Karpas-422 (cell line): Measurements from ENCODE around the gene SGSM2. TPM values are rescaled to one million over a fixed set of nuclear protein-coding genes. Genes with fewer than 3 reads are reported as not detected.

Experiments used
- DNase-seq: peaks from one replicate; pipeline ENCODE4 v3.0.0-alpha.2; 2015
- H2AFZ ChIP-seq: fragments of 200-600 bp; sonication (generic); 2 replicates; pipeline ENCODE4 v1.6.1; 2014; ENCODE audit warnings: antibody characterized with exemption, low read length, mixed read lengths
- H3K27ac ChIP-seq: fragments of 200-600 bp; sonication (generic); 2 replicates; pipeline ENCODE4 v1.5.1; 2014; ENCODE audit warnings: mild to moderate bottlenecking, low read length, moderate library complexity
- H3K27me3 ChIP-seq: fragments of 200-600 bp; sonication (generic); 2 replicates; pipeline ENCODE4 v1.6.1; 2014; ENCODE audit warnings: low read length, mixed read lengths
- H3K36me3 ChIP-seq: fragments of 200-600 bp; sonication (generic); 2 replicates; pipeline ENCODE4 v1.6.1; 2014; ENCODE audit warnings: low read length, mixed read lengths; ENCODE audit not compliant: insufficient read depth
- H3K4me1 ChIP-seq: fragments of 200-600 bp; sonication (generic); 2 replicates; pipeline ENCODE4 v1.6.1; 2014; ENCODE audit warnings: mild to moderate bottlenecking, low read length, mixed read lengths
- H3K4me2 ChIP-seq: fragments of 200-600 bp; sonication (generic); 2 replicates; pipeline ENCODE4 v1.6.1; 2014; ENCODE audit warnings: low read length, low read depth, mild to moderate bottlenecking; ENCODE audit not compliant: poor library complexity, severe bottlenecking
- H3K4me3 ChIP-seq: fragments of 200-600 bp; sonication (generic); 2 replicates; pipeline ENCODE4 v1.5.1; 2014; ENCODE audit warnings: mild to moderate bottlenecking, antibody characterized with exemption, low read length, mixed read lengths
- H3K79me2 ChIP-seq: fragments of 200-600 bp; sonication (generic); 2 replicates; pipeline ENCODE4 v1.6.1; 2014; ENCODE audit warnings: mild to moderate bottlenecking, low read length, mixed read lengths
- H3K9ac ChIP-seq: fragments of 200-600 bp; sonication (generic); 2 replicates; pipeline ENCODE4 v1.6.0; 2014; ENCODE audit warnings: low read length
- H3K9me2 ChIP-seq: fragments of 200-600 bp; sonication (generic), shearing (Covaris generic); replicated peaks from 2 replicates; pipeline ENCODE4 v1.6.0; 2014; ENCODE audit warnings: mild to moderate bottlenecking, low read length, moderate library complexity; ENCODE audit not compliant: insufficient read depth
- H3K9me3 ChIP-seq: fragments of 300-700, 200-600 bp; sonication (generic); 2 replicates; pipeline ENCODE4 v1.6.1; 2014; ENCODE audit warnings: low read length, mixed read lengths
- H4K20me1 ChIP-seq: fragments of 200-600 bp; sonication (generic); 2 replicates; pipeline ENCODE4 v1.6.1; 2014; ENCODE audit warnings: mild to moderate bottlenecking, antibody characterized with exemption, low read length, low read depth; ENCODE audit not compliant: insufficient read depth
- total RNA-seq: library from RNA; depleted of rRNA; stranded (reverse); fragments of >200 nt; shearing (Covaris generic); gene quantifications from 2 replicates; pipeline ENCODE4 v1.2.3, GENCODE V29; 2014; ENCODE audit warnings: low replicate concordance

SGSM2 gene
- total RNA-seq, 1 experiment from 2014 or later = 64.0 TPM

DNA sequence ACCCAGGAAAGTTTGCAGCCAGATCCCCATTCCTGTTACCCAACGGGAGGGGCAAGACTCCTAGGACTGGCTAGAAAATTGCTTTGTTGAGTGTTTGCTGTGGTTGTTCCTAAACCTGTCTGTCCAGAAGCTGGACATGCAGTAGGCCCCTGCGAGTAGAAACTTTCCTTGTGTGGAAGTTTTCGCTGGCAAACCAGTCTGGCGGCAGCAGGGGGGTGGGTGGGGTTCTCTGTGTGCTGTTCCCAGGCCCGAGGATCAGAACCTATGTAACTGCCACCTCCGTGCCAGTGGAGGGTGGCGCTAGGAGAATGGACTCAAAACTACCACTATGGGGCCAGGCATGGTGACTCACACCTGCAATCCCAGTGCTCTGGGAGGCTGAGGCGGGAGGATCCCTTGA, 9.2 kb downstream of the SGSM2 start:
- Histone ChIP-seq H3K27ac (no peak overlapping the region), H3K36me3 (no peaks in the 10 kb centered on the region), H3K4me1 (no peaks in the 10 kb centered on the region), H3K4me3 (no peak overlapping the region), H3K4me2 (no peak overlapping the region), H3K9me3 (no peaks in the 10 kb centered on the region), H3K9me2 (no peaks in the 10 kb centered on the region), H3K27me3 (no peaks in the 10 kb centered on the region), H3K9ac (no peak overlapping the region), H4K20me1 (no peaks in the 10 kb centered on the region), H2AFZ (no peak overlapping the region), H3K79me2 (peaks cover 14% of the 10 kb centered on the region)
- no peak for DNase-seq

DNA sequence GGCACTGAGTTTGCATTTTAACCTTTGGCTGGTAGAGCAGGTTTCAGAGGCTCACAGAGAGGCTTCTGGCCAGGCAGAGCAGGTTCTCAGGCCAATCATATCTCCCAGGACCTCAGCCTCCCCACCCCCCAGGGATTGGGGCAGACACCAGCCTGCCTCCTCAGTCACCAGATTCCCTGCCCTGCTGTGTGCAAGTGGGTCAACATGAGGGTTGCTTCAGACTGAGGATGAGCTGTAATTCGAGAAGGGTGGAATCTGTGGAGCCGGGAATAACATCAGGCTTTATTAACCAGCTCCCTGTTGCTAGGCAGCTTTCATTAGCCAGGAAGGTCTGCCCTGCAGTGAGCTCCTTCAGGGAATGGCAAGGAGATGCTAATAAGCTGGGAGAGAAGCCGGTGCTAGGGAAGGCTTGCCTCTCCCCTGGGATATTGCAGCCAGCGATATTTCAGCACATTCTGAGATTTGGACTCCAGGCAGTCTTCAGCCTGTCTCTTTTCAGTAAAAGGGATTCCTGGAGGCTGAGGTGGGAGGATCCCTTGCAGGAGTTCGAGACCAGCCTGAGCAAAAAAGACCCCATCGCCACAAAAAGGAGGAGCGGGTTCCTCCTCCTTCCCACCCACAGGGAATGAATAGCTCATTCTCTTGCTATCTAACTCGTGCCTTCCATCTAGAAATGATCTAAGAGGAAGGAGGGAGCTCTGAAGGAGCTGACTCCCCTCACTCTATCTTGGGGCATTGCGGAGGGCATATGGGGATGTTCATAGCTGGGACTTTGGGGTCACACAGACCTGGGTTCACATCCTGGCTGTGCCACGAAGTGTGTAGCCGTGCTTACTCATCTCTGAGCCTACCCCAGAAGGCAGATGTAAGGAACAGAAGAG, 10.7 kb downstream of the SGSM2 start:
- Histone ChIP-seq H3K27ac (no peak overlapping the region), H3K9ac (no peak overlapping the region), H3K4me3 (no peak overlapping the region), H4K20me1 (no peaks in the 10 kb centered on the region), H3K4me1 (no peaks in the 10 kb centered on the region), H3K9me2 (no peaks in the 10 kb centered on the region), H3K36me3 (no peaks in the 10 kb centered on the region), H3K79me2 (peaks cover 13% of the 10 kb centered on the region), H3K4me2 (no peak overlapping the region), H3K9me3 (no peaks in the 10 kb centered on the region), H2AFZ (no peak overlapping the region), H3K27me3 (no peaks in the 10 kb centered on the region)
- no peak for DNase-seq

DNA sequence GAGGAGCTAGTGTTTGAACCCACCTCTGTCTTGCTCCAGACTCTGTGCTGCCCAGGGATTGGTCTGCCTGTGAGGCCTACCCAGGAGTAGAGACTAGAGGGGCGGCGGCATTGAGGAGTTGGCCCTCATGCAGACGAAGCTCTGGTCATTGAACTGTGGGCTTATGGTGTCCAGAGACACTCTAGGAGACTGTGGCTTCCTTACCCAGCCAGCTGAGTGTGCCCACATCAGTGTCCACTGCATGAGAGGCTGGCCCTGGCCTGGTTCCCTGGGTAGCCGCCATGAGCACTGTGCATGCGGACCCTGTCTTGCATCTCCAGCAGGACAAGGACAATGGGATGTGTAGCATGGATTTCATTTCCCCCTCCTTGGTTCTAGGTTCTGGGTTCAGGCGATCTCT, 14.0 kb downstream of the SGSM2 start:
- H4K20me1 ChIP-seq = no peaks in the 10 kb centered on the region
- H3K4me2 ChIP-seq = no peak overlapping the region
- no peak overlapping the region for H2AFZ ChIP-seq
- no peak for DNase-seq
- no peaks in the 10 kb centered on the region for H3K27me3 ChIP-seq
- no peaks in the 10 kb centered on the region for H3K36me3 ChIP-seq
- no peak overlapping the region for H3K27ac ChIP-seq
- no peak overlapping the region for H3K9ac ChIP-seq
- no peaks in the 10 kb centered on the region for H3K9me2 ChIP-seq
- H3K4me3 ChIP-seq = no peak overlapping the region
- peaks cover 3% of the 10 kb centered on the region; the same call in 1 of the 2 replicates for H3K4me1 ChIP-seq
- peaks cover 14% of the 10 kb centered on the region for H3K79me2 ChIP-seq
- no peaks in the 10 kb centered on the region for H3K9me3 ChIP-seq

DNA sequence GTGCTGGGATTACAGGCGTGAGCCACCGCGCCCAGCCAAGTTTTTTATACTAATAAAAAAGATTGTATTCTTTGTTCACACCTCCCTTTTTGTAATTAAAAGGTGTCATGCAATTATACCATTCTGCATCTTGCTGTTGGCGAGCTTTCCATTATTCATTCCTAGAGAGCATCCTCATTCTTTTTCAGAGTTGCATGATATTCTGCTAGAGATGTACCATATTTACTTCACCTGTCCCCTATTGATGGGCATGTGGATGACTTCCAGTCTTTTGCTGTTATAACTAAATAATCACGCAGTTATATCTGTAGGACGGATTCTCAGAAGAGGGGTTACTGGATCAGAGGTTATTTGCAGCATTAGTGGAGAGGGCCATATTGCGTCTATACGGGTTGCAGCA, 17.0 kb downstream of the SGSM2 start:
- DNase-seq = peak; percentile 43
- H3K9ac ChIP-seq = no peak overlapping the region
- no peaks in the 10 kb centered on the region for H3K9me2 ChIP-seq
- no peaks in the 10 kb centered on the region for H3K9me3 ChIP-seq
- no peaks in the 10 kb centered on the region for H3K36me3 ChIP-seq
- H3K27ac ChIP-seq = no peak overlapping the region
- peaks cover 3% of the 10 kb centered on the region; the same call in 1 of the 2 replicates for H3K4me1 ChIP-seq
- peaks cover 19% of the 10 kb centered on the region for H3K79me2 ChIP-seq
- H3K4me3 ChIP-seq = no peak overlapping the region
- H3K4me2 ChIP-seq = no peak overlapping the region
- H4K20me1 ChIP-seq = no peaks in the 10 kb centered on the region
- no peak overlapping the region for H2AFZ ChIP-seq
- H3K27me3 ChIP-seq = no peaks in the 10 kb centered on the region

DNA sequence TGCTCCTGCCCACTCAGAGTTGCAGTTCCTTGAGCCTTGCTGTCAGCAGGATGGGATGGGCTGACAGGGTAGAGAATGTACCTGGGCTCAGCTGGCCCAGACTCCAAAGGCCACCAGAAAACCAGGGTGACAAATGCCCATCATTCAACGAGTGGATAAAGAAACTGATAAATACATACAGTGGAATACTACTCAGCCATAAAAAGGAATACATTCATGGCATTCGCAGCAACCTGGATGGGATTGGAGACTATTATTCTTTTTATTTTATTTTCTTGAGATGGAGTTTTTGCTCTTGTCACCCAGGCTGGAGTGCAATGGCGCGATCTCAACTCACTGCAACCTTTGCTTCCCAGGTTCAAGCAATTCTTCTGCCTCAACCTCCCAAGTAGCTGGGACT, 19.9 kb downstream of the SGSM2 start:
- H3K79me2 ChIP-seq = peaks cover 19% of the 10 kb centered on the region
- H3K27me3 ChIP-seq = no peaks in the 10 kb centered on the region
- H3K36me3 ChIP-seq = no peaks in the 10 kb centered on the region
- H3K4me1 ChIP-seq = peaks cover 3% of the 10 kb centered on the region; the same call in 1 of the 2 replicates
- no peak overlapping the region for H3K4me2 ChIP-seq
- H3K9ac ChIP-seq = no peak overlapping the region
- H3K9me3 ChIP-seq = no peaks in the 10 kb centered on the region
- DNase-seq = no peak
- H3K27ac ChIP-seq = no peak overlapping the region
- no peak overlapping the region for H3K4me3 ChIP-seq
- no peaks in the 10 kb centered on the region for H3K9me2 ChIP-seq
- H4K20me1 ChIP-seq = no peaks in the 10 kb centered on the region
- no peak overlapping the region for H2AFZ ChIP-seq

DNA sequence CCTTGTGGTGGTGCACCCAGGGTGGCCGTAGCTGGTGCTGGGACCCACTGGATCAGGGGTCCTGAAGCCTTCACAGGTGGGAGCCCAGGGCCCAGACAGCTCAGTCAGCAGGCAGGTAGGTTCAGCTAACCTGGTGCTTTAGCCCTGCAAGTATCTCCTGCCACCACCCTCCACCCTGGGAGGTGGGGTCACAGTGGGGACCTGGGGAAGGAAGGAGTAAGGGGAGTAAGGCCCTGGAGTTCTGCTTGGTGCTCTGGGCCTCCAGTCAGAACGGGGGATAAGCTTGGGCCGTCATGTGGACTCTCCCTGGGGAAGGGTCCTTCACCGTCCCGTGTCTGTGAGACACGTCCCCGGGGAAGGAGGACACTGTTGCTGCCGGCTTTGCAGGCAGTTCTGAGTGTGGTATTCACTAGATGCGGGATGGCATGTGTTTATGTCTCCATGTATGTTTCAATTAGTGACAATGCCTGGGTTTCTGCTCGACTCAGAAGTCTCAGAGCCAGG, 20.7 kb downstream of the SGSM2 start:
- Histone ChIP-seq H3K27me3 (no peaks in the 10 kb centered on the region), H2AFZ (no peak overlapping the region), H4K20me1 (no peaks in the 10 kb centered on the region), H3K9me2 (no peaks in the 10 kb centered on the region), H3K36me3 (no peaks in the 10 kb centered on the region), H3K79me2 (peaks cover 19% of the 10 kb centered on the region), H3K4me1 (peaks cover 3% of the 10 kb centered on the region; the same call in 1 of the 2 replicates), H3K9me3 (no peaks in the 10 kb centered on the region), H3K4me3 (no peak overlapping the region), H3K9ac (no peak overlapping the region), H3K27ac (no peak overlapping the region), H3K4me2 (no peak overlapping the region)
- no peak for DNase-seq

DNA sequence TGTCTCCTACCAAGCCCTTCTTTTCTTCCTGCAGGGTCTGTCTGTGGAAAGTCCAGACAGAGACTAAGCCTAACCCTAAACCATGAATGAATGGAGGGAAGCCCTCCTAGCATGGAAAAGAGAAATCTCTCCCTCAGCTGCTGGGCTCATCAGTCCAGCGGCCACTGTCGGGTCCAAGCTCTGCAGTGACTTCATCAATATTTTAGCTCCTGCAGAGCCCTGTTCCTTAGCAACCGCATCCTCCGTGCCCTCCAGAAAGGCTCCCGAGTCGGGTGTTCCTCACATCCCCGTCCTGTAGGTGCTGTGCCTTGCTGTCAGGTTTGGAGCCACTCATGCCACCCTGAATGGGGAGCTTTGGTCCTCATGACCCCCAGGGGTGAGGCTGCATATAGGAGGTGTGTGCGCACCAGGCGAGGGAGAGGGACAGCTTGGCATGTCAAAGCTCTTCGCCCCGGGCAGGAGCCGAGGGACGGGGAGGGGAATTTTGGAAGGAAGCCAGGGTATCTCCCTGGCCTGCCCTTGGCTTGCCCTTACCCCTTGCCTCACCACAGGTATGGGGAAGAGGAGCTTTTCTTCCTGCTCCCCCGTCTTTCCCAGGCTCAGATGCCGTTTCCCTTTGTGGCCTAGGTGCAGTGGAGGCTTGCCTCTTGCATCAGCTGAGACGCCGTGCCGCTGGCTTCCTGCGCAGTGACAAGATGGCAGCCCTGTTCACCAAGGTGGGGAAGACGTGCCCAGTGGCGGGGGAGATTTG, 23.9 kb downstream of the SGSM2 start:
- H3K36me3 ChIP-seq = no peaks in the 10 kb centered on the region
- no peak for DNase-seq
- H3K9ac ChIP-seq = no peak overlapping the region
- H3K4me3 ChIP-seq = no peak overlapping the region
- no peaks in the 10 kb centered on the region for H3K9me3 ChIP-seq
- no peaks in the 10 kb centered on the region for H3K9me2 ChIP-seq
- no peak overlapping the region for H3K4me2 ChIP-seq
- H3K27ac ChIP-seq = no peak overlapping the region
- peaks cover 10% of the 10 kb centered on the region; the same call in 1 of the 2 replicates for H3K79me2 ChIP-seq
- H3K27me3 ChIP-seq = no peaks in the 10 kb centered on the region
- no peaks in the 10 kb centered on the region for H3K4me1 ChIP-seq
- H2AFZ ChIP-seq = no peak overlapping the region
- no peaks in the 10 kb centered on the region for H4K20me1 ChIP-seq

DNA sequence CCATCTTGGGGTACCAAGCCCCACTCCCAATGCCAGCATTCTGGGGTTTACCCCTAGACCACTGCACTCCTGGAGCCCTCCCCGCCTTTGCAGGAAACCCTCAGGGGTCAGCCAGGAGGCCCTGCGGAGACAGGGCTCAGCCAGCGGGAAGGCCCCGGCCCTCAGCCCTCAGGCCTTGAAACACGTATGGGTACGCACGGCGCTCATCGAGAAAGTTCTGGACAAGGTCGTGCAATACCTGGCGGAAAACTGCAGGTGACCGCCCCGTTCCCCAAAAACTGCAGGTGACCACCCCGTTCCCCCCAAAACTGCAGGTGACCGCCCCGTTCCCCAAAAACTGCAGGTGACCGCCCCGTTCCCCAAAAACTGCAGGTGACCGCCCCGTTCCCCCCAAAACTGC, 24.7 kb downstream of the SGSM2 start:
- no peak overlapping the region for H3K27ac ChIP-seq
- no peaks in the 10 kb centered on the region for H3K4me1 ChIP-seq
- H2AFZ ChIP-seq = no peak overlapping the region
- H3K27me3 ChIP-seq = no peaks in the 10 kb centered on the region
- no peak overlapping the region for H3K4me2 ChIP-seq
- no peaks in the 10 kb centered on the region for H3K36me3 ChIP-seq
- H3K4me3 ChIP-seq = no peak overlapping the region
- no peaks in the 10 kb centered on the region for H4K20me1 ChIP-seq
- no peak overlapping the region for H3K9ac ChIP-seq
- H3K9me2 ChIP-seq = no peaks in the 10 kb centered on the region
- no peaks in the 10 kb centered on the region for H3K9me3 ChIP-seq
- H3K79me2 ChIP-seq = peaks cover 8% of the 10 kb centered on the region; the same call in 1 of the 2 replicates
- no peak for DNase-seq
